Measurements from ENCODE around the gene FHOD3.

The FHOD3 gene

GRCh38 chr18:36296650-36297416 is 680 bp upstream of the FHOD3 start:
- DNase-seq, result no peak

GRCh38 chr18:36298126-36298741 is 721 bp downstream of the FHOD3 start:
- DNase-seq, result no peak

DNA sequence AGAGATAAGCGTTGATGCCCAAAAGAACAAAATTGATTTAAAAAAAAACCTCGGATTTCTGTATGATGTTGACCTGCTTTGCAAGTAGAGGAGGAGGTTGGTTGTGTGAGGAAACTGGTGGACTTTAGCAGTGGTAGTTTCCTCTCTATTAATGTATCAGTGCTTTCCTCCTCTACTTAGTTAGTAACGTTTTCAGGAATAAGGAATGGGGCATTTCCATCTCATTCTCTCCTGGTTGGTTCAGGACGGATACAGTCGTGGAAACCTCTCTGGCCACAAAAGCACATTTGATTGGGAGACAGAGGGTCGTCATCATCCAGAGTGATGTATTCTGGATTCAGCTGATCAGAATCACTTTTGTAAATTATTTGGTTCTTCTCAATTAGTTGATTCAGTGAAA is 1.5 kb downstream of the FHOD3 start:
- no peak for DNase-seq

DNA sequence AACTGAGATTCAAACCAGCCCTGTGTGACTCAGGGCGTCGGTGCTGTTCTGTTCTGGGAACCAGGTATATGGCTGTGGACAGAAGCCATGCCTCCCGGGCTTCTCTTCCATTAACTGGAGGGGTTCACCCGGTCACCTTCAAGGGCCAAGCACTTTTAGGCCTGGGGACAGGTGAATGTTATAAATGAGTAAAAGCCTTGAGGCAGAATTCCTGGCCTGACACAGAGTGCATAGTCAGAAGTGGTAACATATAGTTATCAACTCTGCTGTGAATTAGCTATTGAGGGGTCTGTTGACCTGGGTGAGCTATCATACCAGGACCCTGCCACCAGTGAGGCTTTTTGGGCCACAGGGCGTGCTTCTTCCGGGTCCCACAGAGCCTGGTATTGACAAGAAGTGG is 2.7 kb downstream of the FHOD3 start:
- no peak for DNase-seq

GRCh38 chr18:36301884-36302283 is 4.4 kb downstream of the FHOD3 start:
- no peak for DNase-seq

DNA sequence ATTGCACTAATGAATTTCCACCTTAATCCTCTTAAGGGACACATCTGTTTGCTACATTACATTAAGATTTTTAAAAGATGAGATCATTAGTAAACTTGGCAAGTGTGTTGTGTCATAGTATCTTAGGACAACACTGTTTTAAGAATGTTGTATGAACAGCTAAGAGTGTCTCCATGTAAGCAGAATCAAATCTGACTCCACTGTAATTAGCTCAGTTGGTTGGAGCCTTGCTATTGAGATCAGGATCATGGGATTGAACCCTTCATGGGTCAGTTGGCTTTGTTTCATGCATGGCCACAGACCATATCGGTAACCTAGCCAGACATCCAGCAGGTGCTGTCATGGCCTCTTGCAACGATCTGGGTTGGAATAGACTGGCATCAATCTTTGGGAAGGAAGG is 5.2 kb downstream of the FHOD3 start:
- DNase-seq, result no peak

DNA sequence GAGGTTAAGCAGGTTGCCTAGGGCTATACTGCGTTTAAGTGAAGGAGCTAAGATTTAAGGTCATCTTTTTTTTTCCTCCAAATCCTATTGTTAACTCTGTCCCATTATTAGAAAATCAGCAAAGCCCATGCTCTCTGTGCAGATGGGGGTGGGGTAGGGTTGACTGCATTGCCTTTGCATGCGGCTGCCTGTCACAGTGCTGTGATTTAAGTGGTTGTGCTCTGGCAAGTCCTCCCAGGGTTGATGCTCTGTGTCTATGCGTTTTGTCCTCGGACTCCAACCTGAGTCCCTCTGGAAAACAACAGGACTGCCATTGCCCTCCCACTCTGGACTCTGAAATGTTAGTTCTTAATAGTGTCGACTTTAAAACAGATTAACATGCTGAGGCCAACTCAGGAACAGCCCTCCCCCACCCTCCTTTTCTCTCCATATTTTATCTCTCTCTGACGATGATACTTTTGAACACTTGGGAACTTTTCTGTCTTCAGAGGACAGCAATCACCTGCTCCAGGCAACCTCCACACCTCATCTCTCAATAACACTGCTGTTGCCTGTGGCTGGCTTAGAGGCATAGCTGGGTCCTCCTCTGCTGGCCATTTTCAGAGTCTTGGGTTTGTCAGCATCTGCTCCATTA is 5.8 kb downstream of the FHOD3 start:
- no peak for DNase-seq

GRCh38 chr18:36304723-36305122 is 7.2 kb downstream of the FHOD3 start:
- no peak for DNase-seq

DNA sequence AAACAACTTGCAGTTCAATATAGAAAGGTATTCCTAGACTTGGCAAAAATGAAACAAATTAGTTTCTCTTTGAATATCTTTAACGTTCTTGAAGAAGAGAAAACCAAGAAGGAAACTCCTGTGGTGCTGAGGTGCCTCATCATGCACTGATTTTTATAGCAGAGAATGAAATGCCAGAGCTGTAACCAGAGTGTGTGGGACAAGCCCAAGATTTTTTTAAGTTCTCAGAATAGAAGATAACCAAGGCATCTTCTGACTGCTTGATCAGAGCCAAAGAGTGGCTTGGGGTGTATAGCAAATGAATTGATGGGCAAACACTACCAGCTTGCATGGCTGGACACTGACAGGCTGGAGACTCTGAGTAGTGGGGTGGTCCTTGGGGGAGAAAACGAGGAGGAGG is 7.9 kb downstream of the FHOD3 start:
- no peak for DNase-seq

GRCh38 chr18:36307513-36307912 is 10.0 kb downstream of the FHOD3 start:
- no peak for DNase-seq

- no peak for DNase-seq
These were observed 11.4 kb downstream of the FHOD3 start for GRCh38 chr18:36308711-36309435.

- DNase-seq, result no peak
These were observed 12.2 kb downstream of the FHOD3 start for GRCh38 chr18:36309436-36310391.

DNA sequence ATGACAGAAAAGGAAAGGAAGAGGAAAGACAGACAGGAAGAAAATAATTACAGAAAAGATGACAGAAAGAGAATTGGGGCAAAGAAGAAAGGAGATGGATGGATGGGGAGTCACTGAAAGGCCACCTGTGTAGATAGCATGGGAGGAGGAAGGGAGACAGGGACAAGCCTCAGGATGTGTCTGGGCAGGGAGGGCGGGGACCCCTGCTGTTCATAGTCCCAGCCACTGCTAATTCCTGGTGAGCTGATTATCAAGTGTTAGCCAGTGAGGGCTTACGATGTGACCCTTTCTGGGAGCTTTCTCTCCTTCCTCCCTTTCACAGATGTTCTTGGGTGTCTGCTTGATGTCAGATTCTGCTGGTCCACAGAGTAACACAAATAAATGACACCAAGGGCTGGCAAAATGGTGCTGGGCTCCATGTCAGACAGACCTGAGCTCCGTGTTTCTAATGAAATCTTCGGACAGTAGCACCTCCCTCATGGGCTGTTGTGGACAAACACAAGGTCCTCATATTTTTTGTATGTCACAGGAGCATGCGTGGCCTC is 13.6 kb downstream of the FHOD3 start:
- no peak for DNase-seq

GRCh38 chr18:36312806-36313395 is 15.4 kb downstream of the FHOD3 start:
- DNase-seq, result no peak

GRCh38 chr18:36314098-36314497 is 16.6 kb downstream of the FHOD3 start:
- no peak for DNase-seq

- DNase-seq, result no peak
These were observed 17.2 kb downstream of the FHOD3 start for GRCh38 chr18:36314754-36315153.

DNA sequence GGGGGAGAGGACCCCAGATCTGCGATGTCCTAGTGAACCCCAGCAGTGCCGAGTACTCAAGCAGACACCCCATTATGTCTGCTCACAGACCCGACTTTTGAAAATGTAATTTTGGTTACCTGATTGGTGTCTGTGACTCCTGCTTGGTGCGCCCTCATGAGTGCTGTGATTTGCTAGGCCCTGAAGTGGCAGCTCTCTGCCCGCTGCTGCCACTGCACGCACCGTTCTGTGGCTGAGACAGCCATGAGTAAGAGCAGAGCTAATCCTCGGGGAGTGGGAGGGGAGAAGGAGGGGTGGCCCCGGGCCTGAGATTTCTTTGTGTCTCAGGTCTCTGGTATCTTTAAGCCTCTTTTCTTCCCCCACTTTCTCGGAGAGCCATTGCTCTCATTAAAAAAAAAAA is 18.2 kb downstream of the FHOD3 start:
- DNase-seq, result no peak

DNA sequence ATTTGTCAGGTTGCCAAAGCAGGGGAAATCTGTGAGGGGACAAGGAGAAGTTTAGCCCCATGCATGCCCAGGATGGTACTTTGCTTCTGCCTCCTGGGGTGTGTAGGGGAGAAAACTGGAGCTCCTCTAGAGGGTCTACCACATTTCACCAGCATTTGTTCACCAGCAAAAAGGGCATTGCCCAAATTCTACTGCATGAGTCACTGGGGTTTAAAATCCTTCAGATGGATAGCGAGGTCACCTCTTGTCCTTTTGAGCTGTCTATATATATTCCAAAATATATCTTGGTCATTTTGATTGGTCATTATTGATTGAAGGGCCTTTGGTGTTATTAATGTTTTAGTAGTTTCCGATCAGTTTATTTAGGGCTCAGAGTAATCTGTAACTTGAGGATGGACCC is 18.7 kb downstream of the FHOD3 start:
- DNase-seq, result no peak

DNA sequence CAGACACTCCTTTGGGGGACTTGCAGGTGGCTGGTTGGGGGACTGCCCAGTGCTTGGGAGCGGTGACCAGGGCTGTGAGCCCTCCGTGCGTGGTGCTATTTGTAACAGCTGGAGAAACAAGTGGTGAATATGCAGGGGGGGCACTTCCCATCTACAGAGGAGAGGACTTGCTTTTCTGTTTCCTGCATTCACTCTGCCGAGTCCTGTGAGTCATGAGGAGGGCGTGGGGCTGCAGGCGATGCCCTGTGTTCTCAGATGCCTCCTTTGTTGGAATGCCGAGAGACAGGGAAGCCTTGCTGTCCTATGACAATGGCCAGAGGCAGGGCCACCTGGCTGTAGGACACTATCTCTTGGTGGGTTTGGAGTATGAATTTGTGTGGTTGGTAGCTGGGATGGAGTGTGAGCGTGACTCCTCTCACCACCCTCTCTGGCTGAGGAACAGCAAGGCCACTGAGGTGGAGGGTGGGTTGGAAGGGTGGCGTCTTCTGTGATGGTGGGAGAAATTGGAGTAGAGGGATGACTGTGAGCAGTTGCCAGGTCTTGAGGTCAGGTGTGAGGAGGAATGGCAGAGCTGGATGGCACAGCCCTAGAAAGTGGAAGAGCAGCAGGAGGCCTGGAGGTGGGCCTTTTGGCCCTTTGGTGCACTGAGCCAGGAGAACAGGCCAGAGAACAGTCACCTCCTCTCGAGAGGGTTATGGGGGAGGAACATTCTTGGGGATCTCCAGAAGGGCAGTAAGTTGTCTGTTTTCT is 24.3 kb downstream of the FHOD3 start:
- no peak for DNase-seq

GRCh38 chr18:36322408-36322728 is 24.9 kb downstream of the FHOD3 start:
- no peak for DNase-seq

- DNase-seq, result no peak
These were observed 25.2 kb downstream of the FHOD3 start for GRCh38 chr18:36322734-36323133.

All from activated effector memory CD4-positive, alpha-beta T cell treated with Interleukin-2 at 50 U/mL for 16 hours (primary cell).